ENCODE data around the gene USH2A.

USH2A gene

GRCh38 chr1:215872658-215873057, 550.6 kb downstream of the USH2A start:
- DNase-seq (ENCODE audit: low spot score): no peak

GRCh38 chr1:215868500-215868899, 554.7 kb downstream of the USH2A start:
- no peak for DNase-seq (ENCODE audit: low spot score)

DNA sequence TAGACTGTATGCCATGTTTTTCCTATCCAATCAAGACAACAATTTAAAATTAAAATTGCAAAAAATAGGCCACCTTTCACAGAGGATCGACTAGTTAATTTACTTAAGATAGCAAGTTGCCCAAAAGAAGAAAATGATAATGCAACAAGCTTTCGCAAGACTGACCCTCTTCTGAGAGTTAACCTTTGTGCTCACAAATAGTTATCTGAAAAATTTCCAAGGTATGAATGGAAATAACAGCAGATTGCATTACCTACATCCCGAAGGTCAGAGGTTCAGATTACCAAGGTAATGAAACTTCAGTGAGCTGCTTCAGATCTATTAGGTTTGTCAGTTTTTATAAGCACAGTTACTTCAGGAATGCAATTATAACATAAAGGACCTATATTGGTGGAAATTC, 558.2 kb downstream of the USH2A start:
- no peak for DNase-seq (ENCODE audit: low spot score)

GRCh38 chr1:215863796-215864195, 559.5 kb downstream of the USH2A start:
- DNase-seq (ENCODE audit: low spot score): no peak

DNA sequence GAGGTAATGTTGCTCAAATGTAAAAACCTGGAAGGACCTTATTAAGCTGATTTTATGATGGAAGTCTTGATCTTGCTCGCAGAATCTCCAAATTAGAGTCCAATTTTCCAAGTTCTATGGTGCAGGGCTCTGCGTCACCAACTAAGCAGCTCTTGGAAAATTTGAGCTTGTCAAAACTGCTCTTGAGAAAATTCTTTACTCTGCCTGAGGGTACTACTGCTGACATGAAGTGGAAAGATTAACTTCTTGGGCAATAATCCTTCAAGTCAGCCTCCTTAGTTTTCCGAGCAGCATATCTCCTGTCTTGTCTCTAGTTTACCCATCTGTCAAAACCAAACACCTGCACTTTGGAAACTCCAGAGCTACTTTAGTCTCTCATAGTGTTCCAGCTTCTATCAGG, 562.4 kb downstream of the USH2A start:
- DNase-seq (ENCODE audit: low spot score): no peak

DNA sequence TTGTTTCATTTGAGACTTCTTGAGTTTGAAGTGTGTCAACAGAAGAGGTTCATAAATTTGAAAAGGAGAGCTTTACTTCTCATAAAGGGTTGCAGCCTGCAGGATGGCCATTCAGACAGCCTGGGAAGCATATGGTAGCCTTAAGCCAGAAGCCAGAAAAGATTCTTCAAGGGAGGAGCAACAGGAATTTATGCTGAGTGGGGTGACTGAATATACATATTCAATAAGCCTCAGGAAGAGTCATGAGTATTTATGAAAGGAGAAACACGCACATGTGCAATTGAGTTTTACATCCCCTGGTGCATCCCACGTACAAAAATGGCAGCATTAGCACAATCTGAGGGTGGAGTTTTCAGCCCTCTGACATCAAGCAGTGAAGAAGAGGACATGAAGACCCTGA, 565.9 kb downstream of the USH2A start:
- no peak for DNase-seq (ENCODE audit: low spot score)

GRCh38 chr1:215845234-215845891, 577.9 kb downstream of the USH2A start:
- no peak for DNase-seq (ENCODE audit: low spot score)

DNA sequence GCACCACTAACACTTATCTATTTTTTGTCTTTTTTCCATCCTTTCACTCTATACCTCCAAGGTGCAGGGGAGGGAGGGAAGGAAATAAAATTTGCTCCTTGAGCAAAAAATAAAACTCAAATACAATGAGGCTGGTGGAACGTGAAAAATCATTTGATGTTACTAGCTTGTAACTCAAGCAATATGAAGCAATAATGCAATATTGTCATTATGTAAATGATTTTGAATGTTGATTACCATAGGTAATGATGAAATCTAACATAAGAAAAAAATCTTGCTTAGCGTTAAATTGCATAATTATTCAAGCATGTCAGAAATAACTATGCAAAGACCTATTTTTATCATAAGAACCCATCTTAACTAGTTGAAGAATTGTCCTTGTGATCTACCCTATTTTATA, 578.5 kb downstream of the USH2A start:
- DNase-seq (ENCODE audit: low spot score): no peak

GRCh38 chr1:215844266-215844665, 579.0 kb downstream of the USH2A start:
- DNase-seq (ENCODE audit: low spot score): no peak

DNA sequence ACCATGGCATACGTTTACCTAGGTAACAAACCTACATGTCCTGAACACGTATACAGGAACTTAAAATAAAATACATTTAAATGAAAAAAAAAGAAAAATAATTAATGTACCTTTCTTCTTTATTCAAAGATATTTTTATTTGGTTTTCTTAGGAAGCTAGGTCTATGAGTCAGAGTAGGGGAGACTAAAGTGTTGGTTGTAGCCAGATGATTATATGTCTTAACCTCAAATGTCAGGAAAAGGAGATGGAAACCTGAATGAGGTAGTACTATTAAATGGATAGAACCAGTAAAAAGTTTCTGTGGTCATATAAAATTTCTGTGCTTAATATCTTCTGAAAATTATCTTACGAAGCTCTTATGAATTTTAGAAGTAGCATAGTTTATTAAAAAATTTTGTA, 580.3 kb downstream of the USH2A start:
- no peak for DNase-seq (ENCODE audit: low spot score)

- DNase-seq (ENCODE audit: low spot score): no peak
Measured at GRCh38 chr1:215835951-215836350, 587.3 kb downstream of the USH2A start.

GRCh38 chr1:215833941-215834729, 589.1 kb downstream of the USH2A start:
- no peak for DNase-seq (ENCODE audit: low spot score)

- no peak for DNase-seq (ENCODE audit: low spot score)
Measured at GRCh38 chr1:215830226-215830810, 592.9 kb downstream of the USH2A start.

- DNase-seq (ENCODE audit: low spot score): no peak
Measured at GRCh38 chr1:215825056-215825455, 598.2 kb downstream of the USH2A start.

GRCh38 chr1:215824245-215824644, 599.0 kb downstream of the USH2A start:
- peak; percentile 28 for DNase-seq (ENCODE audit: low spot score)

- no peak for DNase-seq (ENCODE audit: low spot score)
Measured at GRCh38 chr1:215819114-215819513, 604.1 kb downstream of the USH2A start.

DNA sequence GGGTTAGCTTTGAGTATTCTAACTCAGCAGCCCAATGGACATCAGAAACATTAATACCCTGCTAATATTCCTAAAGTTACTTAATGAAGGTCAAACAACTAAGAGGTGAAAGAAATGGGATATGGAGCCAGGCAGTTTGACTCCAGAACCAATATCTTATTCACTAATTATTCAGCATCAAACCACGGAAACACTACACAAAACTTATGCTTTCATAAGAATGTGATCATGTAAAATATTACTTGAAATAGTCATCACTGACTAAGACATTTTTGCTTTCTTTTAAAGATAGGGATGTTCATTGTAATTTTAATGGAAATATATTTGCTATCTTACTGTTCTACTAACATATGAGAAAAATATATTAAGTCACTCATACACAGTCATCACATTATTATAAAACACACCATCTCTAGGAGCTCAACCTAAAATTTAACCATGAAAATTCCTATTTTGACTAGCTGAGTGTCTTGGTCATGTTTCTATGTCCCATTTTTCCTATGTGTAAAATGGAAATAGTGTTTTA, 615.3 kb downstream of the USH2A start:
- no peak for DNase-seq (ENCODE audit: low spot score)

- DNase-seq (ENCODE audit: low spot score): no peak
Measured at GRCh38 chr1:215807218-215807617, 616.0 kb downstream of the USH2A start.

DNA sequence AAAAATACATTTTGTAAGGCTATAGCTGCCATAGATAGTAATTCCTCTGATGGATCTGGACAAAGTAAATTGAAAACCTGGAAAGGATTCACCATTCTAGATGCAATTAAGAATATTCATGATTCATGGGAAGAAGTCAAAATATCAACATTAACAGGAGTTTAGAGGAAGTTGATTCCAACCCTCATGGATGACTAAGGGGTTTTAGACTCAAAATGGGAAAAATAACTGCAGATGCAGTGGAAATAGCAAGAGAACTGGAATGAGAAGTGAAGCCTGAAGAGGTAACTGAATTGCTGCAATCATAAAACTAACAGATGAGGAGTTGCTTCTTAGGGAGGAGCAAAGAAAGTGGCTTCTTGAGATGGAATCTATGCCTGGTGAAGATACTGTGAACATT, 625.4 kb downstream of the USH2A start:
- no peak for DNase-seq (ENCODE audit: low spot score)

DNA sequence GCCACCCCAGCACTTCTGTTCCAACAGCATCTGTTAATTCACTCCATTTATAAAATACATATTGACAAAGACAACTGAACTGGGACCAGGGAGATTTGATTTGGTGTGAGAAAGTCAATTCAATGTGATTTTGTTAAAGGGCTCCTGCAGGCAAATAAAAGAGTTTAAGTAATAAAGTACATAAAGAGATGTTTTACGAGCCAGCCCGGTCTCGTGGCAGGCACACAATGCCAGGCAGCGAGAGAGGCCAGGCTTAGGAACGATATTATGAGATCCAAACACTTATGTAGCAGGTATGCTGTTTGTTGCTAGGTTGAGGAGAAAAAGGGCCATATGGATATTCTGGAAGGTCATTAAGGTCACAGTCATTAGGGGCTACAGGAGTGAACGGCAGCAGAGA, 629.1 kb downstream of the USH2A start:
- DNase-seq (ENCODE audit: low spot score): no peak

- peak; percentile 23 for DNase-seq (ENCODE audit: low spot score)
Measured at GRCh38 chr1:215793180-215793579, 630.1 kb downstream of the USH2A start.

GRCh38 chr1:215792446-215792845, 630.8 kb downstream of the USH2A start:
- no peak for DNase-seq (ENCODE audit: low spot score)

DNA sequence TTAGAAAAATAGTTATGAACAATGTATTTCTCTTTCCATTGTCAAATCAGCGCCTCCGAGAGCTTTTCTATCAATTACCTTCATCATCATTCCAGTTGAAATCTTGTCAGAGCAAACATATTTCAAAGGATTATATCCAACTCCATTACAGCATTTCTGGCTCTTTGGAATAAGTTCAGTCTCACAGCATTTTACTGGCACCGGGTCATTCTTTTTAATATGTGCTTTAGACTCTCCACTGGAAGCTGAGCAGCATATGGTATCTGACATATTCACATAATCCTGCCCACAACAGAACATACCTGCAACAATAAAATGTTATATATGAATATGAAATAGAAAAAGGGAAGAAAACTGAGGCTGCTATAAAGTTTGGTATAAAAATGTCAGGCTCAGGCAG, 633.3 kb downstream of the USH2A start:
- no peak for DNase-seq (ENCODE audit: low spot score)
